GM10847 (cell line): ENCODE measurements around the gene SAG.
A peak's percentile ranks its signal among the peaks of the same experiment; 100 is the strongest.

Source experiments
- POLR2A ChIP-seq: IDR thresholded peaks from 2 replicates; pipeline ENCODE4 v1.6.1; 2011; ENCODE audit not compliant: insufficient read length; ENCODE audit errors: extremely low read depth

SAG gene

GRCh38 chr2:233354500-233354924 is 46.9 kb downstream of the SAG start:
- TF ChIP-seq POLR2A, result peak; percentile 49

DNA sequence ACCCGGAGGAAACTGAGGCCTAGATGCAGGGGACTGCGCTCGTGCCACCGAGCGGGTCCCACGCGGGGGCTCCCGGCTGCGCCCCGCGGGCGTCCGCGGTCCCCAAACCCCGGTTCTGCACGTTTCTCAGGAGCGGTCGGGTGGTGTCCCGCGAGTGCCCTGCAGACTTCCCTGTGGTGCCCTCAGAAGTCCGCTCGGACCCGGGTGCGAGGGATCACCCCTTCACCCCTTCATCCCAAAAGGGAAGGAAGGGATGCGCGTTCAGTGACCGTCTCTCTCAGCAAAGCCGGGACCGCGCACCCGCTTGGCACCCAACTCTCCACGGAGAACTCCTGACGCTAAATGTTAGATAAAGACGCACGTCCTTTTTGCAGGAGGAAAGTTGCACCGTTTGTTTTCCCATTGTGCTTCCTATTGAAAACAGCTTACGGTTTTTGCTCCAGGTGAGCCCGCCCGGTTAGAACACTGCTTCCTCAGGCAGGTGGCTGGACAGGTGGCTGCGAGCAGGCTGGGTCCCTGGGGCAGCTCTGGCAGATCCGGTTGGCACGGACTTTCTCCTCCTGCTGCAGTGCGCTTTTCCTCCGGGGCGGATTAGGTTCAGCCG is 47.5 kb downstream of the SAG start:
- no peak for TF ChIP-seq POLR2A

DNA sequence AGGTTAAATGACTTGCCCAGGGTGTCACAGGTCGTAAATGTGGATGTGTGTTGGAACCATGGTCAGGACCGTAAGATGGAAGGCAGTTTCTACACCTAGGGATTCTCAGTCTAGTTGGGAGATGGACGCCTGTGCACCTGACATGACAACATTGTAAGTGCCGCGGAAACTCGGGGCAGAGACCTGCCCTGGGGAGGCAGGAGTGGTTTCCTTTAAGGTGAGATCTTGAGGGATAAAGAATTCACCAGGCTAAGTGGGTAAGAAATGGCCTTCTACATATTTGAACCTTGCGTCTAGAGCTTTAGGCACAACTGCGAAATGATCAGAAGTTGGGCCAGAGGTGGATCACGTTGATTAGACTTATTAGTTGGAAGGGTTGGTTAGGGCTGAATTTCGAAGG is 48.3 kb downstream of the SAG start:
- no peak for TF ChIP-seq POLR2A

GRCh38 chr2:233356546-233357308 is 49.1 kb downstream of the SAG start:
- TF ChIP-seq POLR2A, result no peak

- no peak for TF ChIP-seq POLR2A
These were observed 50.7 kb downstream of the SAG start for GRCh38 chr2:233358335-233358734.

DNA sequence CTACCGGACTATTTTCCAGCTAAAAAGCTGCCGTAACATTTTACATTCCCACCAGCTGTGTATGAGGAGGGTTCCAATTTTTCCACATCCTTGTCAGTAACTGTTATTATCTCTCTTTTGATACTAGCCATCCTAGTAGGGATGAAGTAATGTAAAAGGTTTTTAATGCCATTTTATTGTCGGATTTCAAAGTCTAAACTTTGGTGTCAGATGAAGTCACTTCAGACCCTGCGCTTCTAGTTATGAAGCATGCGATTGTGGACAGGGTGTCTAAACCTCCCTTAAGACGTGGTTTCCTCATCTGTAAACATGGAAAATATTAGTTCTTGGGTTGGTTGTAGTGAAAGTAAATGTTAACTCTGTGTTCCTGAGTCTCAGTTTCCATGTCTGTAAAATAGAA is 51.3 kb downstream of the SAG start:
- no peak for TF ChIP-seq POLR2A

DNA sequence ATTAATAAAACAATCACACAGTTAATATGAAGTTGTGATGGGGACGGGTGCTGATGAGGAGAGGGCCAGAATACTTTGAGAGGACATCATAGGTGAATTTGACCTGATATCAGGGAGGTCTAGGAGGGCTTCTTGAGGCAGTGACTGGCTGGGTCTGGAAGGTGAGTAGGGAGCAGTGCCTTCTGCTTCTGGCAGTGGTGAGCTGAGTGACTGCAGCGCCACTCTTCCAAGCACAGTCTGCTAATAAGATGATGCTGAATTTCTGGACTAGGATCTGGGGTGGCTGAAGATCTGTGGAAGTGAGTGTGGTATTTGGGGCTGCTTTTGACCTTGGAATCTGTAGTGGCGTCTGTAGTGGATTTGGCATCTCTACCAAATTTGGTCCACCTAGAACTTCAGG is 52.2 kb downstream of the SAG start:
- no peak for TF ChIP-seq POLR2A

DNA sequence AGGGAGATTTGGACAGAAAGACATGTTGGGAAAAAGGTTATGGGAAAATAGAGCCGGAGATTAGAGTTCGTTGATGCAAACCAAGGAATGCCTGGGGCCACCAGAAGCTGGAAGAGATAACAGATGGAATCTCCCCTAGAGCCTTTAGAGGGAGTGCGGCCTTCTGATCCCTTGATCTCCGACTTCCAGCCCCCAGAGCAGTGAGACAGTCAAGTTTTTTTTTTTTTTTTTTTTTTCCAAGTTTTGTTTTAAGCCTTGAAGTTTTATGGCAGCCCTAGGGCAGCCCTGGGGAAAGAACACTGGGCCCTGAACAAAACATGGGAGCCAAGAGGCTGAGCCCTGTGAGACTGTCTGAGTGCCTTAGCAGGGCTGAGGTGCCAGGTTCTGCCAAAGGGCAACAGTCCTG is 53.2 kb downstream of the SAG start:
- no peak for TF ChIP-seq POLR2A

DNA sequence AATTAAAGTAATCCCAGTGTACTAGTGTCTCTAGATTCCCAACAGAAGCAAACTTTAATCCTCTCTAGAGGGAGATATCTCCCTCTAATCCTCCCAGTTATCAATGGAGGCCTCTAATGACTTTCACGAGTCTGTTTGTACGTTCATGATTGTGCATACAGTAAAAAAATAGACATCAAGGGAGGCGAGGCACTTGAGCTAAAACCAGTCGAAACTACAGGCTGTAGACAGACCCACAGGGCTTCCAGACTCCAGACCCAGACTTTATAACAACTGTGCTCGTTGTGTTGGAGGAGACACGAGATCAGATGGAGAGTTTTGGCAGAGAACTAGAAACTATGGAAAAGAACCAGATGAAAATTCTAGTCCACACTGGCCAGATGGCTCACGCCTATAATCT is 53.7 kb downstream of the SAG start:
- TF ChIP-seq POLR2A, result no peak

- no peak for TF ChIP-seq POLR2A
These were observed 55.1 kb downstream of the SAG start for GRCh38 chr2:233362742-233363141.

DNA sequence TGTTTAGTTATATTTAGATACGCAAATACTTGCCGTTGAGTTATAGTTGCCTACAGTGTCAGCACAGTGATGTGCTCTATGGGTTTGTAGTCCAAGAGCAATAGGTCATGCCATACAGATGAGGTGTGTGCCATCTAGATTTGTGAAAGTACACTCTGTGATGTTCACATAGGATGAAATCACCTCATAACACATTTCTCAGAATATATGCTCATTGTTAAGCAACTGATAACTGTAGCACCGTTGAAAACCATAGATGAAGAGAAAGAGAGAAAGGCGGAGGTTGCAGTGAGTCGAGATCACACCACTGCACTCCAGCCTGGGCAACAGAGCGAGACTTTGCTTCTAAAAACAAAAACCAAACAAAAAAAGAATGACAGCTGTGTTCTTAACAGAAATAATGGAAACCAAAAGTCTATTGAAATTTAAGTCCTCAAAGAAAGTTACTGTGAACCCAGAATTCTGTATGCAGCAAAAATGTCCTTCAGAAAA is 56.2 kb downstream of the SAG start:
- no peak for TF ChIP-seq POLR2A

DNA sequence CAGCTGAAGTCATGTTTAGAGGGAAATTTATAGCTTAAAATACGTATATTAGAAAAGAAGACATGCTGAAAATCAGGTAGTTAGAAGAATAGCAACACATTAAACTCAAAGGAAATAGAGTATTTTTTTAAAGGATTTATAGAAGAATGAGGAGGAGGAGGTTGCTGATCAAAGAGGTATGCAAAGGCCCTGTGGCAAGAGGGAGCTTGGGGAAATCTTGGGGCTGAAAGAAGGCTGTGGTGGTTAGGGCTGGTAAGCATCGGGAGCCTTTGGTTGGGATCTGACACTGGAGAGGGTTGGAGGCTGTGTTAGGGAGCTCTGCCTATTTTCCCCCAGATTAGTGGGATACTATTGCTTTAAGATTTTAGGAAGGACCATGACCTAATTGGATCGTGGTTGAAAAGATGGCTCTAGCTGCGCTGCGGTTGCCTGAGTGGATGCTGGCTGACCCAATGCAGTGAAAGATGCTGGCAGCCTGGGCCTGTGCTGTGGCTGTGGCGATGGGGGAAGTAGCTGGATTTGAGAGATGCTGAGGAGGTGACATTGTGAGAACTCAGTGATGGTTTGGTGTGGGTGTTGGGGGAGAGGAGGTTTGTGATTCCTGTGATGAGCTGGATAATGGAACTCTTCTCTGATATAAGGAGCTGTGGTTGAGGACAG is 58.4 kb downstream of the SAG start:
- TF ChIP-seq POLR2A, result no peak

- no peak for TF ChIP-seq POLR2A
These were observed 60.0 kb downstream of the SAG start for GRCh38 chr2:233367586-233367985.

GRCh38 chr2:233368756-233369155 is 61.1 kb downstream of the SAG start:
- TF ChIP-seq POLR2A, result no peak

GRCh38 chr2:233369462-233369861 is 61.8 kb downstream of the SAG start:
- TF ChIP-seq POLR2A, result no peak
